RWPE1 (cell line): ENCODE data around the gene TCAIM.

Experiments used
- CTCF ChIA-PET: fragments of 350-600 bp; sonication (Branson Sonifier 250); formaldehyde crosslinking; extraction: SDS; loops from one replicate; lab custom pipeline; 2021; lab: Yijun Ruan, JAX
- POLR2A ChIA-PET: fragments of 400-600 bp; formaldehyde crosslinking; extraction: SDS; loops from one replicate; lab custom pipeline; 2020; ENCODE audit warnings: antibody characterized with exemption; ENCODE audit not compliant: low non-redundant PET; lab: Yijun Ruan, JAX
- DNase-seq: peaks from one replicate; pipeline ENCODE4 v3.0.0; 2012; ENCODE audit warnings: low spot score
- H3K27ac ChIP-seq: fragments of 450-650 bp; 2 replicates; pipeline ENCODE4 v1.5.1; 2017
- TF ChIP-seq, protein P1 (sequence below): fragments of 450-650 bp; conservative IDR thresholded peaks from 2 replicates; pipeline ENCODE4 v1.5.1; 2017; ENCODE audit warnings: low read depth, mild to moderate bottlenecking

TCAIM gene

GRCh38 chr3:44409640-44410410 is 71.3 kb downstream of the TCAIM start:
- ChIA-PET CTCF (no interaction called here), POLR2A (no interaction called here)
- TF ChIP-seq, protein P1, sequence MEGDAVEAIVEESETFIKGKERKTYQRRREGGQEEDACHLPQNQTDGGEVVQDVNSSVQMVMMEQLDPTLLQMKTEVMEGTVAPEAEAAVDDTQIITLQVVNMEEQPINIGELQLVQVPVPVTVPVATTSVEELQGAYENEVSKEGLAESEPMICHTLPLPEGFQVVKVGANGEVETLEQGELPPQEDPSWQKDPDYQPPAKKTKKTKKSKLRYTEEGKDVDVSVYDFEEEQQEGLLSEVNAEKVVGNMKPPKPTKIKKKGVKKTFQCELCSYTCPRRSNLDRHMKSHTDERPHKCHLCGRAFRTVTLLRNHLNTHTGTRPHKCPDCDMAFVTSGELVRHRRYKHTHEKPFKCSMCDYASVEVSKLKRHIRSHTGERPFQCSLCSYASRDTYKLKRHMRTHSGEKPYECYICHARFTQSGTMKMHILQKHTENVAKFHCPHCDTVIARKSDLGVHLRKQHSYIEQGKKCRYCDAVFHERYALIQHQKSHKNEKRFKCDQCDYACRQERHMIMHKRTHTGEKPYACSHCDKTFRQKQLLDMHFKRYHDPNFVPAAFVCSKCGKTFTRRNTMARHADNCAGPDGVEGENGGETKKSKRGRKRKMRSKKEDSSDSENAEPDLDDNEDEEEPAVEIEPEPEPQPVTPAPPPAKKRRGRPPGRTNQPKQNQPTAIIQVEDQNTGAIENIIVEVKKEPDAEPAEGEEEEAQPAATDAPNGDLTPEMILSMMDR = no peak
- DNase-seq = no peak
- no peak overlapping the region for H3K27ac ChIP-seq

DNA sequence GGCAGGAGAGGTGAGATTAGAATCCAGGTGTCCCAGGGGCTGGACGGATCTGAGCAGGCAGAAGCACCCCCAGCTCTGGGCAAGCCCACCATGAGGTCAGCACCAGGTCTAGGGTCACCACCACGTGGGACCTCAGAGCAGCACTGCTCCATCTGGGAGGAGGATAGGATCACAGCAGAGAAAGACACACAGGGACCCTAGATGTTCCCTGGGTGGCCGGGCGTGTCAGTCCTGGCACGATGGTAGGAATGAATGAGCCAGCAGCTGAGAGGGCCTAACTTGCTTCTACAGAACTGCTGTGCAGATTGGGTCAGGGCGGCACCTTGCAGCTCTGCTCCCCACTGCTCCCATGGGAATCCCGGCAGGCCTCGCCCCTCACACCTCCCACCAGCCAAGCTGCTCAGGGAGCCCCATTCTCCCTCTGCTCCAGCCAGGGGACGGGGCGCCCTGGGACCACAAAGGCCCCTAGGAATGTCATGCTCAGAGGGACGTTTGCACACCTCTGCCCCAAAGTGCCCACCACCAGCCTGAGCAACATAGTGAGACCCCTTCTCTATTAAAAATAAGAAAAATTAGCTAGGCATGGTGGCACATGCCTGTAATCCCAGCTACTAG is 72.6 kb downstream of the TCAIM start:
- ChIA-PET POLR2A (no interaction called here), CTCF (interaction anchor here (0.7 kb wide), 1 partner anchor 12 kb away, joined by 3 read pairs; no protein-coding TSS in a partner anchor)

GRCh38 chr3:44412365-44412764 is 73.8 kb downstream of the TCAIM start:
- H3K27ac ChIP-seq = no peak overlapping the region
- ChIA-PET CTCF (no interaction called here), POLR2A (no interaction called here)
- TF ChIP-seq, protein P1 = no peak
- DNase-seq = no peak

More for the DNA sequence above, 72.6 kb downstream of the TCAIM start:
- TF ChIP-seq, protein P1 = no peak
- DNase-seq = no peak
- no peak overlapping the region for H3K27ac ChIP-seq

- no peak overlapping the region for H3K27ac ChIP-seq
- TF ChIP-seq, protein P1 = no peak
- ChIA-PET POLR2A (no interaction called here), CTCF (no interaction called here)
- no peak for DNase-seq
Measured at GRCh38 chr3:44414517-44415090, 76.0 kb downstream of the TCAIM start.

DNA sequence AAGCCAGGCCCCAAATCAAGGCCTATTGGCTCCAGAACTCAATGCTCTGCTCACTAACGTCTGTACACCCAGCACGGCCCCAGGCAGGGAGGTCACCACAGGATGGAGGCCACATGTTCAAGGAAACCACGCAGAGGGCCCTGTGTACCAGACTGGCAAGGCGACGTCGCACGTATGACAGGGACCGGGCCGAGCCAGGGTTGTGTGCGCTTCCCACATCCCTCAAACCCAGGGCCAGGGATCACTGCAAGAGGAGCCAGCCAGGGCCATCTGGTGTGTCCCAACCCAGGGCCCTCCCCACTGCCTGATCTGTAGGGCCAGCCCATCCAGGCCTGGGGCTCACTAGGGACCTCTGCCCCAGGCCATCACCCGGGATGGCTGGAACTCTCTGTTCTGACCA is 76.9 kb downstream of the TCAIM start:
- no peak for DNase-seq
- TF ChIP-seq, protein P1 = no peak
- POLR2A ChIA-PET = no interaction called here
- CTCF ChIA-PET = no interaction called here
- no peak overlapping the region for H3K27ac ChIP-seq
